HepG2 (cell line): ENCODE measurements around the gene TM9SF2. TPM values are rescaled to one million over a fixed set of nuclear protein-coding genes. Genes with fewer than 3 reads are reported as not detected.
A peak's percentile ranks its signal among the peaks of the same experiment; 100 is the strongest.

Experiments
- AGO1 ChIP-seq: fragments of 200-400 bp; formaldehyde crosslinking; IDR thresholded peaks from 2 replicates; pipeline ENCODE4 v1.6.1; 2017; ENCODE audit warnings: mild to moderate bottlenecking, low read depth, low read length, moderate library complexity; ENCODE audit not compliant: poor library complexity, severe bottlenecking
- CSRNP2 ChIP-seq: sonication (generic); formaldehyde crosslinking; conservative IDR thresholded peaks from 2 replicates; pipeline ENCODE4 v1.8.0; 2022; ENCODE audit warnings: low read depth, missing genetic modification reagents
- DDIT3 ChIP-seq: sonication (generic); formaldehyde crosslinking; IDR thresholded peaks from 2 replicates; pipeline ENCODE4 v1.4.0; 2020; ENCODE audit warnings: mild to moderate bottlenecking, missing genetic modification reagents
- DMTF1 ChIP-seq: sonication (generic); formaldehyde crosslinking; IDR thresholded peaks from 2 replicates; pipeline ENCODE4 v1.4.0; 2020; ENCODE audit warnings: mild to moderate bottlenecking, missing genetic modification reagents
- HDAC1 ChIP-seq: sonication (generic); formaldehyde crosslinking; IDR thresholded peaks from 2 replicates; pipeline ENCODE4 v1.5.1; 2020; ENCODE audit warnings: mild to moderate bottlenecking, missing genetic modification reagents
- KLF6 ChIP-seq: IDR thresholded peaks from 2 replicates; pipeline ENCODE4 v1.8.0; 2016; ENCODE audit warnings: missing biosample characterization, missing genetic modification reagents
- MYNN ChIP-seq: sonication (generic); formaldehyde crosslinking; IDR thresholded peaks from 2 replicates; pipeline ENCODE4 v1.4.0; 2020; ENCODE audit warnings: mild to moderate bottlenecking, low read depth, missing genetic modification reagents
- NAIF1 ChIP-seq: sonication (generic); formaldehyde crosslinking; IDR thresholded peaks from 2 replicates; pipeline ENCODE4 v1.5.0; 2020; ENCODE audit warnings: mild to moderate bottlenecking, missing genetic modification reagents, borderline replicate concordance
- PRMT3 ChIP-seq: sonication (generic); formaldehyde crosslinking; IDR thresholded peaks from 2 replicates; pipeline ENCODE4 v1.8.1; 2022; ENCODE audit warnings: low read depth, mild to moderate bottlenecking, moderate library complexity, missing genetic modification reagents, borderline replicate concordance
- RBFOX2 ChIP-seq: fragments of 200-400 bp; formaldehyde crosslinking; IDR thresholded peaks from 2 replicates; pipeline ENCODE4 v1.6.1; 2017; ENCODE audit warnings: low read depth, mild to moderate bottlenecking, low read length
- SOX13 ChIP-seq, 3 experiments: fragments of 450-650 bp in 1 of 3; sonication (generic) in 1 of 3; formaldehyde crosslinking in 1 of 3; IDR thresholded peaks in 2 of 3; conservative IDR thresholded peaks in 1 of 3; 2 replicates each; pipeline versions ENCODE4 v1.5.0 to v1.6.1; 2016 to 2020; ENCODE audit warnings: antibody characterized with exemption in 1 of 3, mild to moderate bottlenecking in 1 of 3, missing compliant biosample characterization in 1 of 3, missing genetic modification reagents in 1 of 3, moderate library complexity in 1 of 3
- SOX5 ChIP-seq: IDR thresholded peaks from 2 replicates; pipeline ENCODE4 v1.6.1; 2016; ENCODE audit warnings: borderline replicate concordance
- ZBTB49 ChIP-seq: sonication (generic); formaldehyde crosslinking; IDR thresholded peaks from 2 replicates; pipeline ENCODE4 v1.4.0; 2020; ENCODE audit warnings: missing genetic modification reagents, borderline replicate concordance
- ZNF280B ChIP-seq: sonication (generic); formaldehyde crosslinking; IDR thresholded peaks from 2 replicates; pipeline ENCODE4 v1.5.0; 2020; ENCODE audit warnings: missing genetic modification reagents, mild to moderate bottlenecking, borderline replicate concordance
- ZNF367 ChIP-seq: sonication (generic); formaldehyde crosslinking; IDR thresholded peaks from 2 replicates; pipeline ENCODE4 v1.4.0; 2020; ENCODE audit warnings: missing genetic modification reagents, borderline replicate concordance
- ZNF430 ChIP-seq: sonication (generic); formaldehyde crosslinking; IDR thresholded peaks from 2 replicates; pipeline ENCODE4 v1.9.0; 2021; ENCODE audit warnings: mild to moderate bottlenecking, missing genetic modification reagents
- ZNF879 ChIP-seq: sonication (generic); formaldehyde crosslinking; IDR thresholded peaks from 2 replicates; pipeline ENCODE4 v1.8.1; 2023; ENCODE audit warnings: missing genetic modification reagents
- polyA plus RNA-seq, 8 experiments: library from polyadenylated mRNA; depleted of rRNA in 3 of 8; stranded (reverse) in 7 of 8; unstranded in 1 of 8; fragments of >200 nt; fragmentation: Illumina TruSeq in 4 of 8; extraction: Trizol in 4 of 8; gene quantifications; 2 replicates each; pipeline versions ENCODE4 v1.2.1 to v1.2.3, GENCODE V29; 2011 to 2016; ENCODE audit warnings: low read depth in 4 of 8, missing spikeins in 1 of 8, mixed read lengths in 1 of 8; ENCODE audit not compliant: insufficient read depth in 1 of 8
- total RNA-seq, 5 experiments: library from RNA; depleted of rRNA; stranded (reverse); fragments of >200 nt; fragmentation: Illumina TruSeq; extraction: Trizol; gene quantifications; 2 replicates each; pipeline ENCODE4 v1.2.3, GENCODE V29; 2016; ENCODE audit warnings: low read depth in 1 of 5
- TF ChIP-seq, protein P1 (sequence below): conservative IDR thresholded peaks from 2 replicates; pipeline ENCODE4 v1.6.1; 2018; ENCODE audit warnings: missing genetic modification reagents

Gene TM9SF2
- total and polyA plus RNA-seq, 2 of the 13 experiments (the other 11 are each of a cell fraction or from before 2014, with no cell fraction given): 94.1 to 123 TPM

DNA sequence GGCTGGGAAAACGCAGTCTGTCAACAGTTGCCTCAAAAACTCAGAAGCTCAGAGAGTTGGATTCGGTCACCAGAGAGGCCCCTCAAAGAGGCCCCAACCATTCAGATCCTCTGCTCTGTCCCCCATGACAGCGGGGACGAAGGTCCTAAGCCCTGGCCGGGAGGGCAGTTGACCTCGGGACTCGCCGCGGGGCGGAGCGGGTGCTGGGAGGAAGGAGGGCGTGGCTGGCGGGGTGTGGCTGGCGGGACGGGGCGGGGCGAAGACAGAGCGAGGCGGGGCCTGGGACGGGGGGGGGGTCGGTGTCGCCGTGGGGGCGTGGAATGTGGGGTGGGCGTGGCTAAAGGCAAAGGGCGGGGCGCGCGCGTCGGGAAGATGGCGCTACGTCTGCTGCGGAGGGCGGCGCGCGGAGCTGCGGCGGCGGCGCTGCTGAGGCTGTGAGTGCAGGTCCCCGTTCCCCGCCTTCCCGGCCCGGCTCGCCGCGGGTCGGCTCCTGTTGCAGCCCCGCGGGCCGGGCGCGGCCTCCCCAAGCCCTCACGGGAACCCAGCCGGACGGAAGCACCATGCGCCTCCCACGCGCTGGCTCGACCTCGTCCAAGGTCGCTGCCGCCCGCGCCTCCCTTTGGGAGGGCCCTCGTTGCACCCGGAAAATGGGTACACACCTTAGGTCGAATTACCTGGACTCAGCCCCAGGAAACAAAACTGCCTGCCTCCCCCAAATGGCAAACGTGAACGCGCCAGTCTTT lies 105.2 kb downstream of the TM9SF2 start, which contains the start of gene CLYBL (continued):
- no peak for TF ChIP-seq MYNN (CRISPR knock-in tag)
- peak; percentile 65 for TF ChIP-seq ZNF430 (CRISPR knock-in tag)
- TF ChIP-seq NAIF1: peak; percentile 80
- no peak for TF ChIP-seq DMTF1 (CRISPR knock-in tag)
- TF ChIP-seq, protein P1, sequence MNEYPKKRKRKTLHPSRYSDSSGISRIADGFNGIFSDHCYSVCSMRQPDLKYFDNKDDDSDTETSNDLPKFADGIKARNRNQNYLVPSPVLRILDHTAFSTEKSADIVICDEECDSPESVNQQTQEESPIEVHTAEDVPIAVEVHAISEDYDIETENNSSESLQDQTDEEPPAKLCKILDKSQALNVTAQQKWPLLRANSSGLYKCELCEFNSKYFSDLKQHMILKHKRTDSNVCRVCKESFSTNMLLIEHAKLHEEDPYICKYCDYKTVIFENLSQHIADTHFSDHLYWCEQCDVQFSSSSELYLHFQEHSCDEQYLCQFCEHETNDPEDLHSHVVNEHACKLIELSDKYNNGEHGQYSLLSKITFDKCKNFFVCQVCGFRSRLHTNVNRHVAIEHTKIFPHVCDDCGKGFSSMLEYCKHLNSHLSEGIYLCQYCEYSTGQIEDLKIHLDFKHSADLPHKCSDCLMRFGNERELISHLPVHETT (CRISPR knock-in tag): peak; percentile 41; the same call in 1 of the 2 replicates
- no peak for TF ChIP-seq ZBTB49 (CRISPR knock-in tag)
- no peak for TF ChIP-seq ZNF879 (CRISPR knock-in tag)
- TF ChIP-seq DDIT3 (CRISPR knock-in tag): no peak
- TF ChIP-seq ZNF280B (CRISPR knock-in tag): no peak; the same call in 1 of the 2 replicates
- TF ChIP-seq ZNF367: no peak
- TF ChIP-seq CSRNP2 (CRISPR knock-in tag): no peak
- no peak for TF ChIP-seq AGO1
- TF ChIP-seq HDAC1 (CRISPR knock-in tag): peak; percentile 67
- no peak for TF ChIP-seq SOX5 (CRISPR knock-in tag)
- TF ChIP-seq RBFOX2: peak; percentile 88
- no peak for TF ChIP-seq SOX13 (IDR thresholded peaks at IDR 0.05)
- peak in 1 of 2 experiments; percentile 44; a peak in 2 of 4 replicates for TF ChIP-seq SOX13 (CRISPR knock-in tag; conservative IDR thresholded peaks at IDR 0.05 in 1 of 2, IDR thresholded peaks at IDR 0.05 in 1 of 2)
- peak; percentile 84 for TF ChIP-seq KLF6 (CRISPR knock-in tag)
- TF ChIP-seq PRMT3: no peak
